ENCODE results near the gene PCNX3. TPM values are rescaled to one million over a fixed set of nuclear protein-coding genes. Genes with fewer than 3 reads are reported as not detected.

PCNX3 gene
- total and polyA plus RNA-seq, 4 donors: 13.9 to 53.8 (median 20.4) TPM

GRCh38 chr11:65595131-65595530 is 20.4 kb upstream of the PCNX3 start:
- WGBS, 2 donors: 77 to 86% methylated on average over 3 of the region's 3 CpGs
- no peak overlapping the region for H3K4me3 ChIP-seq
- H3K36me3 ChIP-seq (ENCODE audit: control insufficient read depth in 4 of 4, insufficient read depth in 4 of 4, low read length in 4 of 4): peaks cover under 1 to 39% (median 11%) of the 10 kb centered on the region in 4 donors
- ATAC-seq (ENCODE audit: insufficient read depth, low FRiP score) (no peak), DNase-seq (no peak)
- peak overlapping the region in 1 of 2 donors; percentile 41 for H3K27ac ChIP-seq (ENCODE audit: low read depth in 1 of 2, low read length in 1 of 2)
- TF ChIP-seq CTCF (IDR thresholded peaks at IDR 0.05; ENCODE audit: control extremely low read depth, extremely low read depth): no peak
- no peaks in the 10 kb centered on the region for H3K27me3 ChIP-seq (ENCODE audit: control insufficient read depth in 3 of 3, insufficient read depth in 3 of 3, low read length in 2 of 3)
- H3K9me3 ChIP-seq (ENCODE audit: control insufficient read depth in 4 of 4, insufficient read depth in 3 of 4, low read length in 3 of 4): peaks cover 0 to 2% (median 0%) of the 10 kb centered on the region in 4 donors
- no peak overlapping the region for H3K9ac ChIP-seq (ENCODE audit: insufficient read depth in 1 of 2, low read length in 2 of 2)
- peaks cover 0 to 10% (median 0%) of the 10 kb centered on the region in 5 donors for H3K4me1 ChIP-seq (ENCODE audit: control insufficient read depth in 5 of 5, insufficient read depth in 5 of 5, low read length in 5 of 5)

GRCh38 chr11:65595543-65596281 is 19.9 kb upstream of the PCNX3 start, which contains the start of gene KCNK7:
Gene KCNK7, minus strand, starts transcription at chr11:65595800. Its CDS starts 28 bp downstream, at chr11:65595772.
- H3K9me3 ChIP-seq (ENCODE audit: control insufficient read depth in 4 of 4, insufficient read depth in 3 of 4, low read length in 3 of 4): peaks cover 0 to 2% (median 0%) of the 10 kb centered on the region in 4 donors
- no peak for TF ChIP-seq CTCF (IDR thresholded peaks at IDR 0.05; ENCODE audit: control extremely low read depth, extremely low read depth)
- WGBS, 2 donors: 67 to 82% methylated on average over 12 of the region's 12 CpGs
- H3K27me3 ChIP-seq (ENCODE audit: control insufficient read depth in 3 of 3, insufficient read depth in 3 of 3, low read length in 2 of 3): no peaks in the 10 kb centered on the region
- peaks cover 0 to 8% (median 0%) of the 10 kb centered on the region in 5 donors for H3K4me1 ChIP-seq (ENCODE audit: control insufficient read depth in 5 of 5, insufficient read depth in 5 of 5, low read length in 5 of 5)
- no peak for DNase-seq
- H3K9ac ChIP-seq (ENCODE audit: insufficient read depth in 1 of 2, low read length in 2 of 2): no peak within 1 kb of the TSS
- ATAC-seq (ENCODE audit: insufficient read depth, low FRiP score): no peak
- no peak within 1 kb of the TSS for H3K4me3 ChIP-seq
- H3K27ac ChIP-seq (ENCODE audit: low read depth in 1 of 2, low read length in 1 of 2): peak within 1 kb of the TSS in 1 of 2 donors; percentile 41
- H3K36me3 ChIP-seq (ENCODE audit: control insufficient read depth in 4 of 4, insufficient read depth in 4 of 4, low read length in 4 of 4): peaks cover 0 to 38% (median 10%) of the 10 kb centered on the region in 4 donors

GRCh38 chr11:65596520-65596919 is 19.1 kb upstream of the PCNX3 start:
- DNase-seq: no peak
- Histone ChIP-seq H3K4me3 (no peak overlapping the region), H3K27ac (ENCODE audit: low read depth in 1 of 2, low read length in 1 of 2) (no peak overlapping the region), H3K27me3 (ENCODE audit: control insufficient read depth in 3 of 3, insufficient read depth in 3 of 3, low read length in 2 of 3) (no peaks in the 10 kb centered on the region), H3K36me3 (ENCODE audit: control insufficient read depth in 4 of 4, insufficient read depth in 4 of 4, low read length in 4 of 4) (peaks cover 3 to 39% (median 11%) of the 10 kb centered on the region in 4 donors), H3K9me3 (ENCODE audit: control insufficient read depth in 4 of 4, insufficient read depth in 3 of 4, low read length in 3 of 4) (peaks cover 0 to 2% (median 0%) of the 10 kb centered on the region in 4 donors), H3K9ac (ENCODE audit: insufficient read depth in 1 of 2, low read length in 2 of 2) (no peak overlapping the region), H3K4me1 (ENCODE audit: control insufficient read depth in 5 of 5, insufficient read depth in 5 of 5, low read length in 5 of 5) (peaks cover 0 to 8% (median 0%) of the 10 kb centered on the region in 5 donors)
- WGBS, 2 donors: 77 to 82% methylated on average over 6 of the region's 6 CpGs
- TF ChIP-seq CTCF (IDR thresholded peaks at IDR 0.05; ENCODE audit: control extremely low read depth, extremely low read depth): no peak
- no peak for ATAC-seq (ENCODE audit: insufficient read depth, low FRiP score)

Measured in lung (tissue), 12 donors.